LoVo (cell line): Measurements from ENCODE around the gene TPD52L1.
A peak's percentile ranks its signal among the peaks of the same experiment; 100 is the strongest.
"Not testable (repeated sequence)": the region's sequence is repeated elsewhere in the genome, so short reads cannot be mapped to it uniquely, and the experiment has no call there.

Experiments
- DNase-seq: peaks from one replicate; pipeline ENCODE4 v3.0.0-alpha.2; 2016; ENCODE audit warnings: low spot score

Gene TPD52L1

GRCh38 chr6:125153391-125154117 lies at the start of gene TPD52L1:
Gene TPD52L1 (plus strand): TSS chr6:125153773. CDS start chr6:125153952, 179 bp downstream.
- DNase-seq, result peak; percentile 91

DNA sequence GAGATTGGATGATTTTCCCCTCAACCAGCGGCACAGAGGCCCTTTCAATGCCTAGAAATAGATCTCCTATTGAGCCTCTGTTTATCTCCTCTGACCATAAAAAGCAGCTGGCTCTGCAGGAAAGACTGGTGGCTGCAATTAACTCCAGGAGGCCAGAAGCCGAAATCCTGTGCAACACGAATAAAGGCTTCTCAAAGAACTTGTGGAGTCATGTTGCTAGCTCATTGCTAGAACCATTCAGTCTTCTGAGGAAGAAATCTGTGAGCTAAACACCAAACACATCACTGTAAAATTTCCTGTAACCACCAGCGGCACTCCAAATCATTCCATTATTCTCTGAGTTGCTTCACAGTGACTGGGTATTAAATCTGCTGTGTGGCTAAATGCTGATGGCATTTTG lies 49.1 kb upstream of the TPD52L1 start:
- DNase-seq, result no peak

- no peak for DNase-seq
These were observed 46.5 kb upstream of the TPD52L1 start for GRCh38 chr6:125107048-125107447.

DNA sequence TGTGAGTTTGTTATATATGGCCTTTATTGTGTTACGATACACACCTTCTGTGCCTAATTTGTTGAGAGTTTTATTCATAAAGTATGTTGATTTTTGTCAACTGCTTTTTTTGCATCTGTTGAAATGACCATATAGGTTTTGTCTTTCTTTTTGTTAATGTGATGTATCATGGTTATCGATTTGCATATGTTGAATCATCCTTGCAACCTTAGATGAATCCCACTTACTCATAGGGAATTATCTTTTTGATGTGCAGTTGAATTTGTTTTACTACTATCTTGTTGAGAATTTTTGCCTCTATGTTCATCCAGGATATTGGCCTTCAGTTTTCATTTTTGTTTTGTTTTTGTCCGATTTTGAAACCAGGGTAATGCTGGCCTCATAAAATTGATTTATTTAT lies 45.7 kb upstream of the TPD52L1 start:
- DNase-seq, result no peak

DNA sequence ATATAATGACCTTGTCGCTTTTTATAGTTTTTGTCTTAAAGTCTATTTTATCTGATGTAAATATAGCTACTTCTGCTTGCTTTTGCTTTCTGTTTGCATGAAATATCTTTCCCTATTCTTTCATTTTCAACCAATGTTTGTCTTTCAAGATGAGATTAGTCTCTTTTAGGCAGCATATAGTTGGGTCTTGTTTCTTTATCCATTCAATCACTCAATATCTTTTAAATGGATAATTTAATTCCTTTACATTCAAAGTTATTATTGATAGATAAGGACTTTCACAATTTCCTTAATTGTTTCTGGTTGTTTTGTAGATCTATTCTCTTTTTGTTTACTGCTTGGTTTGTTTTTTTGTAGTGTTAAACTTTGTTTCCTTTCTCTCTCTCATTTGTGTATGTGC lies 43.5 kb upstream of the TPD52L1 start:
- DNase-seq, result no peak

GRCh38 chr6:125111219-125111983 lies 42.2 kb upstream of the TPD52L1 start:
- no peak for DNase-seq

DNA sequence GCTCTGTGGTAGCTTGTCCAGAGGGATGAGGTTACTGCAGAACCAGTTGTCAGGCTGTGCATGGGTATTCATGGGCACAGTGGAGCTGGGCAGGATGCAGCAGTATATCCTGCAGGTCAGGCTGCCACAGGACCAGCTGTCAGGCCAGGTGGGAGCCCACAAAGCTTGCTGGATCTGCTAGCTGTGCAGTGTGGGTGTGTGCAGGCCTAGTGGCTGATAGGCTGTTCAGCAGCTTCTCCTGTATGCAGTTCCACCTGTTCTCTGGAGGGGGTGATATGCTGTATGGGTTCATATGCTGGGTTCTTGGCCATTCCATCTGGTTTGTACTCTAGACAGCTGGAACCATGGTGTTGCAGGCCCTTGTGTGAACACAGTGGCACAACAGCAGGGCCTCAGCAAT lies 40.6 kb upstream of the TPD52L1 start:
- no peak for DNase-seq

GRCh38 chr6:125114248-125114858 lies 39.2 kb upstream of the TPD52L1 start:
- peak; percentile 57 for DNase-seq

DNA sequence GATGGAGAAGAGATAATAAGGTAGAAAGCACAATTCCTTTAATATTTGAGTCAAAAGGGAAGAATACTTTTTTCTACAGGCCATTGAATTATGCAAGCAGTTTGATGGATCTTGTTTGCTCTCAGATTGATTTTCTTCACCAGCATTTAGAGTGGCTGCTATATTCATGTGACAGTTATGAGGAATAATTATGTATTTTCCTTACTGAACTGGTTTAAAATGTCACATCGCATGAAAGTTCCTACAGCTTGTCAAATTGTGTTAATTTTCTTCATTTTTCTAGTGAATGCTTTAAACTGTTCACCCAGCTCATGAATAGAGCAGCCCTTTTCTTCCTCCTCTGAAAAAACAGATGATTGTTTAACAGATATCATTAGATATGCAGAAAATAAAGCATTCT lies 37.4 kb upstream of the TPD52L1 start:
- DNase-seq, result no peak

GRCh38 chr6:125116710-125117109 lies 36.9 kb upstream of the TPD52L1 start:
- no peak for DNase-seq

DNA sequence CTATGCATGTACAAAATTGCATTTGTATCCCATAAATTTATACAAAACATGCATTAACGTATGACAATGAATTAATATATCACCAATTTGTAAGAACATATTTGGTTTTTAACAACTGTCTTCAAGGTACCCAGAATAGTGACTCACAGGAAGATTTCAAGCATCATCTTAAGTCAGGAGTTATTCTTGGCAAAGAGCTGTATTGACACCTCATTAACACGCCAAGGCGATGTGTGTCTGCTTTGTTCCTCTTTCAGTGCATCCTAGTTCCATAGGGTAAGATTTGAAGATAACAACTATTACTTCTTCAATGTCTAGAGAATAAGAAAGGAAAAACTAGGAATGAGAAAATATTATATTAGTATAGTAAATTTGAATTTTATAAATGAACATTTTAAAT lies 35.8 kb upstream of the TPD52L1 start:
- no peak for DNase-seq

DNA sequence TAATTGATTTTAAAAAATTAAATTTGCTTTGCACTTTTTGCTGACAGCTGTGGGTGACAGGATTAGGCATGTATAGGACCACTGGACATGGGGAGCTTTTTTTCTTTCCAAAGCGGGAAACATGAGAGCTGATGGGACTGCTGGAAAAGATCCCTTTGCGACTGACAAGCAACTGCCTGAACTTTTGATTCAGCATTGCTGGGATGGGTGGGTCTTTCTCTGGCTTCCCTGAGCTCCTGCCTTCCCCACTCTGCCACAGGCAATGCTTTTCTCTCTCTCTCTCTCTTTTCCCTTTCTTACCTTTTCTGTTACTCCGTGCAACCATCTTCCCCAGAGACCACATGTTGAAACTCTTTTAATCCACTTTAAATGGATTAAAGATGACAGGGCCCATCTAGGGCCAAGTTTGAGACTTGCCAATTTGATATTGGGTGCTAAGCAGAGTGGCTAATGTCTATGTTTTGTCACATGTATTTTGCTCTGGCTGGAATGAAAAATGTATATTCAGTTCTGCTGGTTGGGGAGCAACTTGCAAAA lies 33.5 kb upstream of the TPD52L1 start:
- no peak for DNase-seq

- no peak for DNase-seq
These were observed 31.7 kb upstream of the TPD52L1 start for GRCh38 chr6:125121894-125122293.

- no peak for DNase-seq
These were observed 30.5 kb upstream of the TPD52L1 start for GRCh38 chr6:125123051-125123450.

DNA sequence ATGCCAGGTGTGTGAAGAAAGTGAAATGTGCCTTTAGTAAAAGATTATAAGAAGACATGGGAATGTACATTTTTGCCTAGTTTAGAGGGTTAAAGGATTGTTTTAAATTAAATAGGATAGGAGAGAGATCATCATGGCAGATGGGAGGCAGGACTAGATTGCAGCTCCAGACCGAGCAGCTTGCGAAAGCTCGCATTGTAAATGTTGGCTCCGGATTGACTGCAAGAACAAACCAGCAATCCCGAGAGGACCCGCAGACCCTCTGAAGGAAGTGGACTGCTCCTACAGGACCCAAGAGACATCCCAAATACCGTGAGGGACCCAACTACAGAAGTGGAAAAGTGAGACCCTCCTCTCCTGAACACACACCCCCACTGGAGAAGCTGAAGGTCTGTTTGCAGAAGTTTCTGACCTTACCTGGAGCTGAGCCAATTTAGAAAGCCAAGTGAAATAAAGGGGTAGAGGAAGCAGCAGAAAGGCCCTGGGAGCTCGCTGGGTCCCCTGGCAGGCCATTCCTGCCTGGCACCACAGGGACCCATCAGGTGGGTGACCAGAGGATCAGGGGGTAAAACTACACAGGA lies 30.0 kb upstream of the TPD52L1 start:
- DNase-seq, result no peak

- DNase-seq, result peak; percentile 57
These were observed 29.4 kb upstream of the TPD52L1 start for GRCh38 chr6:125124049-125124669.

DNA sequence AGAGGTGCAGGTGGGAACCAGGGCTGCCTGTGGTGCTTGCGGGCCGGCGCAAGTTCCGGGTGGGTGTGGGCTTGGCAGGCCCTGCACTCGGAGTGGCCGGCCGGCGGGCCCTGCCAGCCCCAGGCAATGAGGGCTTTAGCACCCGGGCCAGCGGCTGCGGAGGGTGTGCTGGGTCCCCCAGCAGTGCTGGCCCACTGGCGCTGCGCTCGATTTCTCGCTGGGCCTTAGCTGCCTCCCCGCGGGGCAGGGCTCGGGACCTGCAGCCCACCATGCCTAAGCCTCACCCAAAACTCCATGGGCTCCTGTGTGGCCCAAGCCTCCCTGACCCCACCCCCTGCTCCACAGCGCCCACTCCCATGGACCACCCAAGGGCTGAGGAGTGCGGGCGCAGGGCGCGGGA lies 27.7 kb upstream of the TPD52L1 start:
- DNase-seq, result not testable (repeated sequence)

DNA sequence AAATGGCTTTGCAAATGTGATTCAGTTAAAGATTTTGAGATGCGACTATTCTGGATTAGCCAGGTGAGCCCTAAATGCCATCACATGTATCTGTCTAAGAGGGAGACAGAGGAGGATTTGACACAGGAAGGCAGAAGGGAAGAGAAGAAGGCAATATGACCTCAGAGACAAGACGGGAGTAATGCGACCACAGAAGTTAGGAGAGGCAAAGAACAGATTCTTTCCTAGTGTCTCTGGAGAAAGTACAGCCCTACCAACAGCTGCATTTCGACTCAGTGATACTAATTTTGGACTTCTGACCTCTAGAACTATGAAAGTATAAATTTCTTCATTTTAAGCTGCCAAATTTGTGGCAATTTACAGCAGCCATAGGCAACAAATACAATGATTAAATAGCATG lies 24.2 kb upstream of the TPD52L1 start:
- DNase-seq, result no peak

GRCh38 chr6:125132058-125132457 lies 21.5 kb upstream of the TPD52L1 start:
- no peak for DNase-seq

DNA sequence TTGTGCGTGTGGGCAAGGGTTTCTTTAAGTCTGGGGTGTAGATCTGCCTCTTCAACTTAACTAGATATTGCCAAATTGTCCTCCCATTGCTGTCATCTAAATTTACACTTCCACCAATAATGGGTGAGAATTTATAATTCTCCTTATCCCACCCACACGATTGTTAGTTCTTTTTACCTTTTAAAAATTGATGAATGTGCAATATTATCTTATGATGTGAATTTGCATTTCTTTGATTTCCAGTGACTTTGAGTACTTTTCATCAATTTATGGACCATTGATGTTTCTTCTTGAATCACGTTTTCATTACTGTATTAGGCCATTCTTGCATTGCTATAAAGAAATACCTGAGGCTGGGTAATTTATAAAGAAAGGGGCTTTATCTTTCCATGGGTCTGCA lies 17.2 kb upstream of the TPD52L1 start:
- DNase-seq, result no peak

GRCh38 chr6:125138083-125138482 lies 15.5 kb upstream of the TPD52L1 start:
- no peak for DNase-seq

DNA sequence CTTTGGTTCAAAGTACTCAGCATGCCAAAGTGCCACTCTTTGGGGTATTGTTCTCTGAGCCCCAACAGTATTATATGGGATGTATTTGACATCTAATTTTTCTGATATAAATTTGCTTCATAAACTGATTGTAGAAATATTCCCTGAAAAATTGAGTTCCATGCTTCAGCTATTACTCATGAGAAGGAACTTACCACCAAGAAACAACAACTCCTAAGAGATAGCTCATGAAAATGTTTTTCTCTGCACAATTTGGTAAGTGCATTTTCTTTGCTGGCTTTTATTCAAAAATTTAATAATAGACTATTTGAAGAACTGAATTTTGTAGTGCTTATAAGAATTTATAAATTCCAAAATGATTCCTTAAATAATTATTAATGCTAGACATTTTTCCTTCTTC lies 12.8 kb upstream of the TPD52L1 start:
- no peak for DNase-seq
